ENCODE data around the gene CCDC88C.

DNA sequence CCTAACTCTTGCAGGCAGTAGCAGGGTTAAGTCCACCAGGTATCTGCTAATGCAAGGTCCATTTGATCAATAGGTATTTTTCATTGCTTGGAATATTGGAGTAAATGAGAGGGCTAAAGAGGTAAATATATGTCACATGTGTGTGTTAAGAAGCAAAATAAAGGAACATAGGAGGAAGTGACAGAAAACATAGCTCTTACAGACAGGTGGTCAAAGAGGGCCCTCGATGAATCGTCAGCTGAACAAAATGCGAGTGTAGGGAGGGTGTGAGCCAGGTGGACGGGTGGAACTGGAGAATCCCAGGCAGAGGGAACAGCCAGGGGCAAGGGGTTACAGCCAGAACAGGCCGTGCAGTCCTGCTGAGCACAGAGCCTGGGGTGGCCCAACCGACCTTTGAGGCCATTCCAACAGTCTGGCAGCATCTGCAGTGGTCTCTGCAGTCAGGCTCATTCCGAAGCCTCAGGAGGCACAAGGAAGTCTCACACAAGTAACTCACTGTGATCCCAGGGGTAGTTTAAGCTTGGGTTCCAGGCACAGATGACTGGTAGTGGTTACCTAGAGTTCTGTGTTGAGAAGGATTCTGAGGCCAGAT, 43.2 kb downstream of the CCDC88C start:
- TF ChIP-seq, protein P1, sequence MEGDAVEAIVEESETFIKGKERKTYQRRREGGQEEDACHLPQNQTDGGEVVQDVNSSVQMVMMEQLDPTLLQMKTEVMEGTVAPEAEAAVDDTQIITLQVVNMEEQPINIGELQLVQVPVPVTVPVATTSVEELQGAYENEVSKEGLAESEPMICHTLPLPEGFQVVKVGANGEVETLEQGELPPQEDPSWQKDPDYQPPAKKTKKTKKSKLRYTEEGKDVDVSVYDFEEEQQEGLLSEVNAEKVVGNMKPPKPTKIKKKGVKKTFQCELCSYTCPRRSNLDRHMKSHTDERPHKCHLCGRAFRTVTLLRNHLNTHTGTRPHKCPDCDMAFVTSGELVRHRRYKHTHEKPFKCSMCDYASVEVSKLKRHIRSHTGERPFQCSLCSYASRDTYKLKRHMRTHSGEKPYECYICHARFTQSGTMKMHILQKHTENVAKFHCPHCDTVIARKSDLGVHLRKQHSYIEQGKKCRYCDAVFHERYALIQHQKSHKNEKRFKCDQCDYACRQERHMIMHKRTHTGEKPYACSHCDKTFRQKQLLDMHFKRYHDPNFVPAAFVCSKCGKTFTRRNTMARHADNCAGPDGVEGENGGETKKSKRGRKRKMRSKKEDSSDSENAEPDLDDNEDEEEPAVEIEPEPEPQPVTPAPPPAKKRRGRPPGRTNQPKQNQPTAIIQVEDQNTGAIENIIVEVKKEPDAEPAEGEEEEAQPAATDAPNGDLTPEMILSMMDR (IDR thresholded peaks at IDR 0.05), result no peak
- no peak for TF ChIP-seq POLR2A (IDR thresholded peaks at IDR 0.05)
